Measurements from ENCODE around the gene NCK1.

NCK1 gene

GRCh38 chr3:136943436-136943835 is 81.4 kb downstream of the NCK1 start:
- Histone ChIP-seq H2AFZ (ENCODE audit: low read length) (no peak overlapping the region), H3K4me3 (ENCODE audit: low read depth, low read length, poor library complexity, severe bottlenecking) (no peak overlapping the region), H3K27me3 (ENCODE audit: insufficient read depth, low read length) (no peaks in the 10 kb centered on the region), H3K9me3 (ENCODE audit: low read length) (peaks cover 4% of the 10 kb centered on the region; the same call in 1 of the 2 replicates), H4K20me1 (ENCODE audit: insufficient read depth, low read length) (no peaks in the 10 kb centered on the region), H3K79me2 (ENCODE audit: insufficient read depth, low read length) (peaks cover 28% of the 10 kb centered on the region), H3K9ac (ENCODE audit: low read length) (no peak overlapping the region), H3K36me3 (ENCODE audit: insufficient read depth, low read length) (peaks cover 27% of the 10 kb centered on the region), H3K9me2 (ENCODE audit: low read depth, low read length) (no peaks in the 10 kb centered on the region), H3K4me2 (ENCODE audit: low read length) (no peak overlapping the region), H3K27ac (ENCODE audit: low read depth, low read length, poor library complexity, severe bottlenecking) (no peak overlapping the region), H3K4me1 (ENCODE audit: insufficient read depth, low read length, severe bottlenecking) (peaks cover 46% of the 10 kb centered on the region), H3F3A (ENCODE audit: insufficient read depth, low read length) (no peaks in the 10 kb centered on the region; the same call in 1 of the 2 replicates)
- TF ChIP-seq CTCF (IDR thresholded peaks at IDR 0.05; ENCODE audit: low read length) (no peak), EZH2 (IDR thresholded peaks at IDR 0.05; ENCODE audit: borderline replicate concordance, low read length) (no peak)

- no peaks in the 10 kb centered on the region for H3K9me2 ChIP-seq (ENCODE audit: low read depth, low read length)
- no peak overlapping the region for H3K9ac ChIP-seq (ENCODE audit: low read length)
- H3K9me3 ChIP-seq (ENCODE audit: low read length), result peaks cover 4% of the 10 kb centered on the region; the same call in 1 of the 2 replicates
- H2AFZ ChIP-seq (ENCODE audit: low read length), result no peak overlapping the region
- no peak overlapping the region for H3K27ac ChIP-seq (ENCODE audit: low read depth, low read length, poor library complexity, severe bottlenecking)
- H3F3A ChIP-seq (ENCODE audit: insufficient read depth, low read length), result no peaks in the 10 kb centered on the region; the same call in 1 of the 2 replicates
- H3K27me3 ChIP-seq (ENCODE audit: insufficient read depth, low read length), result no peaks in the 10 kb centered on the region
- TF ChIP-seq EZH2 (IDR thresholded peaks at IDR 0.05; ENCODE audit: borderline replicate concordance, low read length), result no peak
- peaks cover 47% of the 10 kb centered on the region for H3K36me3 ChIP-seq (ENCODE audit: insufficient read depth, low read length)
- no peaks in the 10 kb centered on the region for H3K79me2 ChIP-seq (ENCODE audit: insufficient read depth, low read length)
- H3K4me3 ChIP-seq (ENCODE audit: low read depth, low read length, poor library complexity, severe bottlenecking), result no peak overlapping the region
- no peak overlapping the region for H3K4me2 ChIP-seq (ENCODE audit: low read length)
- H3K4me1 ChIP-seq (ENCODE audit: insufficient read depth, low read length, severe bottlenecking), result peaks cover 35% of the 10 kb centered on the region
- no peaks in the 10 kb centered on the region for H4K20me1 ChIP-seq (ENCODE audit: insufficient read depth, low read length)
These were observed 85.0 kb downstream of the NCK1 start for GRCh38 chr3:136946978-136947377.

GRCh38 chr3:136947477-136947876 is 85.5 kb downstream of the NCK1 start:
- Histone ChIP-seq H3K4me1 (ENCODE audit: insufficient read depth, low read length, severe bottlenecking) (peaks cover 31% of the 10 kb centered on the region), H3K27me3 (ENCODE audit: insufficient read depth, low read length) (no peaks in the 10 kb centered on the region), H3K9ac (ENCODE audit: low read length) (no peak overlapping the region), H3K79me2 (ENCODE audit: insufficient read depth, low read length) (no peaks in the 10 kb centered on the region), H2AFZ (ENCODE audit: low read length) (no peak overlapping the region), H3K9me2 (ENCODE audit: low read depth, low read length) (no peaks in the 10 kb centered on the region), H3K27ac (ENCODE audit: low read depth, low read length, poor library complexity, severe bottlenecking) (peak overlapping the region; percentile 0), H3K4me2 (ENCODE audit: low read length) (no peak overlapping the region), H3K4me3 (ENCODE audit: low read depth, low read length, poor library complexity, severe bottlenecking) (no peak overlapping the region), H3K9me3 (ENCODE audit: low read length) (peaks cover 4% of the 10 kb centered on the region; the same call in 1 of the 2 replicates), H3F3A (ENCODE audit: insufficient read depth, low read length) (no peaks in the 10 kb centered on the region; the same call in 1 of the 2 replicates), H4K20me1 (ENCODE audit: insufficient read depth, low read length) (no peaks in the 10 kb centered on the region), H3K36me3 (ENCODE audit: insufficient read depth, low read length) (peaks cover 47% of the 10 kb centered on the region)
- TF ChIP-seq EZH2 (IDR thresholded peaks at IDR 0.05; ENCODE audit: borderline replicate concordance, low read length) (no peak), CTCF (IDR thresholded peaks at IDR 0.05; ENCODE audit: low read length) (no peak)

- no peaks in the 10 kb centered on the region for H3K27me3 ChIP-seq (ENCODE audit: insufficient read depth, low read length)
- H3K9ac ChIP-seq (ENCODE audit: low read length), result no peak overlapping the region
- H4K20me1 ChIP-seq (ENCODE audit: insufficient read depth, low read length), result no peaks in the 10 kb centered on the region
- peaks cover 42% of the 10 kb centered on the region for H3K36me3 ChIP-seq (ENCODE audit: insufficient read depth, low read length)
- H3K4me1 ChIP-seq (ENCODE audit: insufficient read depth, low read length, severe bottlenecking), result peaks cover 31% of the 10 kb centered on the region
- no peaks in the 10 kb centered on the region for H3K79me2 ChIP-seq (ENCODE audit: insufficient read depth, low read length)
- H3K9me2 ChIP-seq (ENCODE audit: low read depth, low read length), result no peaks in the 10 kb centered on the region
- no peak overlapping the region for H2AFZ ChIP-seq (ENCODE audit: low read length)
- peaks cover 4% of the 10 kb centered on the region; the same call in 1 of the 2 replicates for H3K9me3 ChIP-seq (ENCODE audit: low read length)
- H3F3A ChIP-seq (ENCODE audit: insufficient read depth, low read length), result no peaks in the 10 kb centered on the region; the same call in 1 of the 2 replicates
- H3K4me3 ChIP-seq (ENCODE audit: low read depth, low read length, poor library complexity, severe bottlenecking), result no peak overlapping the region
- TF ChIP-seq CTCF (IDR thresholded peaks at IDR 0.05; ENCODE audit: low read length) (no peak), EZH2 (IDR thresholded peaks at IDR 0.05; ENCODE audit: borderline replicate concordance, low read length) (no peak)
- no peak overlapping the region for H3K27ac ChIP-seq (ENCODE audit: low read depth, low read length, poor library complexity, severe bottlenecking)
- no peak overlapping the region for H3K4me2 ChIP-seq (ENCODE audit: low read length)
These were observed 87.1 kb downstream of the NCK1 start for GRCh38 chr3:136949146-136949545.
